AG09309 (cell line): Measurements from ENCODE around the gene SENP5.
"Not testable (repeated sequence)": the region's sequence is repeated elsewhere in the genome, so short reads cannot be mapped to it uniquely, and the experiment has no call there.

Experiments used
- DNase-seq: peaks from one replicate; pipeline ENCODE4 v3.0.0-alpha.2; 2010; ENCODE audit warnings: low read depth
- H3K4me3 ChIP-seq: 2 replicates; pipeline ENCODE4 v1.5.1; 2011; ENCODE audit warnings: mild to moderate bottlenecking, low read depth, low read length, moderate library complexity; ENCODE audit not compliant: control insufficient read depth
- CTCF ChIP-seq: IDR thresholded peaks from 2 replicates; pipeline ENCODE4 v1.5.1; 2011; ENCODE audit warnings: mild to moderate bottlenecking, low read depth, low read length, inconsistent platforms; ENCODE audit not compliant: insufficient read depth, control insufficient read depth; ENCODE audit errors: missing control alignments

Gene SENP5

GRCh38 chr3:196867507-196868296 lies at the start of gene SENP5:
SENP5 (plus strand) TSS chr3:196867920; CDS start chr3:196885182, 17,262 bp downstream.
- DNase-seq = peak; percentile 39
- no peak for TF ChIP-seq CTCF
- H3K4me3 ChIP-seq = peak within 1 kb of the TSS; percentile 80

GRCh38 chr3:196821806-196822355 lies 45.8 kb upstream of the SENP5 start:
- no peak overlapping the region for H3K4me3 ChIP-seq
- TF ChIP-seq CTCF = no peak
- no peak for DNase-seq

- not testable (repeated sequence) for H3K4me3 ChIP-seq, DNase-seq
Observed at GRCh38 chr3:196829651-196830050, 38.1 kb upstream of the SENP5 start.

- no peak for DNase-seq
- no peak for TF ChIP-seq CTCF
- H3K4me3 ChIP-seq = no peak overlapping the region
Observed at GRCh38 chr3:196835086-196835485, 32.6 kb upstream of the SENP5 start.

GRCh38 chr3:196836626-196837025 lies 31.1 kb upstream of the SENP5 start:
- H3K4me3 ChIP-seq, DNase-seq: not testable (repeated sequence)

GRCh38 chr3:196837819-196838420 lies 29.8 kb upstream of the SENP5 start:
- DNase-seq = peak; percentile 20
- H3K4me3 ChIP-seq = no peak overlapping the region
- peak; percentile 85 for TF ChIP-seq CTCF

- not testable (repeated sequence) for DNase-seq, H3K4me3 ChIP-seq
Observed at GRCh38 chr3:196839351-196839750, 28.4 kb upstream of the SENP5 start.

- TF ChIP-seq CTCF = no peak
- DNase-seq = no peak
- no peak overlapping the region for H3K4me3 ChIP-seq
Observed at GRCh38 chr3:196842567-196843434, 24.9 kb upstream of the SENP5 start.
